C4-2B (cell line): ENCODE measurements around the gene KRTAP1-4.

Experiments used
- CTCF ChIP-seq: fragments of 450-650 bp; conservative IDR thresholded peaks from 2 replicates; pipeline ENCODE4 v1.5.1; 2017; ENCODE audit warnings: mild to moderate bottlenecking
- ZFX ChIP-seq: fragments of 450-650 bp; IDR thresholded peaks from 2 replicates; pipeline ENCODE4 v1.6.1; 2017

DNA sequence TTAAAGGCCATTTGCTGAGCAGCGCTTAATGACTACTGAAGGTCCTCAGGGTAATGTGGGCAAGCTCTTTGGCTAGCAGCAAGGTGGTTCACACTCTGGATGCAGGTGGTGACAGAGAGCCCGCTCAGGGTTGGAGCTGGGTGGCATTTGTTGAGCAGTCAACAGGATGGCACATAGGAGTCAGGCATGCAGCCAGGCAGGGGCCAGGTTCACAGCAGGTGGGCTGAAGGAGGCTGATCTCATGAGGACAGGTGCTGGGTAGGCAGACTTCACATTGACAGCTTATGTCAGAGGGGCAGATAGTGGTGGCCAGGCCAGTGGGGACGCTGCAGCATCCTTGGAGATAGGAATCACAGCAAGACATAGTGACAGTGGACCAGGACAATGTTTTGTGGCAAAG lies 25.6 kb downstream of the KRTAP1-4 start:
- TF ChIP-seq CTCF = no peak
- no peak for TF ChIP-seq ZFX
